ENCODE measurements around the gene ANTKMT. TPM values are rescaled to one million over a fixed set of nuclear protein-coding genes. Genes with fewer than 3 reads are reported as not detected.

ANTKMT gene
- total RNA-seq = 10 to 100 TPM; 29.9 to 35.7 (median 30.4) TPM

GRCh38 chr16:720990-721764, at the start of gene ANTKMT:
TSS of gene ANTKMT (plus strand) at chr16:721146. CDS start at chr16:721275, 129 bp downstream.
- Histone ChIP-seq H3K4me1 (peaks cover 14 to 19% of the 10 kb centered on the region in 2 donors), H3K36me3 (no peaks in the 10 kb centered on the region), H3K27ac (peak within 1 kb of the TSS; percentile 75 to 88), H3K9me3 (no peaks in the 10 kb centered on the region), H3K27me3 (no peaks in the 10 kb centered on the region), H3K4me3 (peak within 1 kb of the TSS; percentile 64 to 79 (median 76))
- intact Hi-C loops (cut with DNase I; ENCODE audit: low total_unique reads) = no loop called here
- peak; percentile 74 to 76 for DNase-seq (ENCODE audit: low spot score in 2 of 2)
- no peak for TF ChIP-seq POLR2AphosphoS5 (IDR thresholded peaks at IDR 0.05)
- no peak for TF ChIP-seq CTCF (IDR thresholded peaks at IDR 0.05)
- TF ChIP-seq POLR2A (IDR thresholded peaks at IDR 0.05) = no peak

- TF ChIP-seq CTCF (IDR thresholded peaks at IDR 0.05) = no peak
- no peak for TF ChIP-seq POLR2A (IDR thresholded peaks at IDR 0.05)
- no peak for TF ChIP-seq POLR2AphosphoS5 (IDR thresholded peaks at IDR 0.05)
- Histone ChIP-seq H3K4me3 (no peak overlapping the region), H3K27ac (no peak overlapping the region), H3K9me3 (no peaks in the 10 kb centered on the region), H3K4me1 (peaks cover 0 to 5% of the 10 kb centered on the region in 2 donors), H3K36me3 (peaks cover 10% of the 10 kb centered on the region), H3K27me3 (no peaks in the 10 kb centered on the region)
- no peak for DNase-seq (ENCODE audit: low spot score in 2 of 2)
- intact Hi-C loops (cut with DNase I; ENCODE audit: low total_unique reads) = no loop called here
Observed at GRCh38 chr16:671353-672131, 49.4 kb upstream of the ANTKMT start.

GRCh38 chr16:672371-672770, 48.6 kb upstream of the ANTKMT start:
- Histone ChIP-seq H3K27me3 (no peaks in the 10 kb centered on the region), H3K36me3 (peaks cover 10% of the 10 kb centered on the region)

GRCh38 chr16:672851-673250, 48.1 kb upstream of the ANTKMT start:
- H3K27ac ChIP-seq = no peak overlapping the region
- no peaks in the 10 kb centered on the region for H3K27me3 ChIP-seq
- no peak for TF ChIP-seq POLR2AphosphoS5 (IDR thresholded peaks at IDR 0.05)
- TF ChIP-seq CTCF (IDR thresholded peaks at IDR 0.05) = no peak
- no peak for TF ChIP-seq POLR2A (IDR thresholded peaks at IDR 0.05)
- H3K9me3 ChIP-seq = no peaks in the 10 kb centered on the region
- intact Hi-C loops (cut with DNase I; ENCODE audit: low total_unique reads) = no loop called here
- no peak overlapping the region for H3K4me3 ChIP-seq
- H3K4me1 ChIP-seq = peaks cover 0 to 5% of the 10 kb centered on the region in 2 donors
- no peak for DNase-seq (ENCODE audit: low spot score in 2 of 2)
- peaks cover 10% of the 10 kb centered on the region for H3K36me3 ChIP-seq

More at GRCh38 chr16:672371-672770, 48.6 kb upstream of the ANTKMT start:
- DNase-seq (ENCODE audit: low spot score in 2 of 2) = no peak
- H3K4me3 ChIP-seq = no peak overlapping the region
- intact Hi-C loops (cut with DNase I; ENCODE audit: low total_unique reads) = no loop called here
- H3K4me1 ChIP-seq = peaks cover 4 to 5% of the 10 kb centered on the region in 2 donors
- H3K27ac ChIP-seq = no peak overlapping the region
- no peak for TF ChIP-seq CTCF (IDR thresholded peaks at IDR 0.05)
- no peak for TF ChIP-seq POLR2AphosphoS5 (IDR thresholded peaks at IDR 0.05)
- TF ChIP-seq POLR2A (IDR thresholded peaks at IDR 0.05) = no peak
- H3K9me3 ChIP-seq = no peaks in the 10 kb centered on the region

Data from breast epithelium (tissue), 4 donors.